GM20000 (cell line): ENCODE results near the gene PCDHA1.

Source experiments
- DNase-seq: peaks from one replicate; pipeline ENCODE4 v3.0.0; 2012; ENCODE audit warnings: low spot score
- TF ChIP-seq, protein P1 (sequence below): IDR thresholded peaks from 2 replicates; pipeline ENCODE4 v1.5.1; 2012; ENCODE audit warnings: mild to moderate bottlenecking, control low read depth; ENCODE audit errors: extremely low read depth, missing control alignments

PCDHA1 gene

DNA sequence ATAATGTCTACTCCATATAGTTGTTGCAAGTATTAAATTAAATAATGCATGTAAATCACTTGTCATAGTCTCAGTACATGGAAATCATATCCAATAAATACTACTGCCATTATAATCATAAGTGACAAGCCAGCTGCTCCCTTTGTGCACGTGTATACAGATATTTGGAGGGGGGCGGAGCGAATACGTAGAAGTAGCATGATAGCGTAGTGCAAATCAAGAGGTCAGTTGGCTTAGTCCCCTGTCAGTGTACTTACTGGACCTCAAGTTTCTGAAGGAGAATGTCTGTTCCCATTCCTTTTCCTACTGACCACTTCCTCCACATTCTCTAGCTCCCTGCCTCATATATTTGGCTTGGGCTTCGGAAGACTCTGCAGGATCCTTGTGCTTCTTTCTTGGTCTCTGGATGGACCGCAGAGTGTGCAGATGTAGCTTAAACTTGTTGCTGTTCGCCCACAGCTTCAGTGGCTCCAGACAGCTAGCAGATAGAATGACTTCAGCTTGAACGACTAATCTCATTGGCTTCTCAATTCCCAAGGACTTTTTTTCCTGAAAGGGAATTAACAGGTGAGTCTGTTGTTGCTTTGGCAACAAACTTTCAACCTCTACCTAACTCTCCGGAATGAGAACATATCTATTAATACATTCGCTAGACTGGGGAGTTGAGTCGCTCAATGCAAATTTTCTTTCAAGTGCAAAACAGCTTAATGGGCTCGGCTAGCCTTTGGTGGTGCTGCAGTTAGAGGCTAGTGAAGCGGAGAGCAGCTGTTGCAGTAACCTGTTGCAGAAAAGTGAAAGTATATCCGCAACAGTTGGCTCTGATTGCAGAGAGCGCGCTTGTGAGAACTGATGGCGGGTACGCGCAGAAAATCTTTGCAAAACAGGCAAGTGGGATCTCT lies 264.9 kb downstream of the PCDHA1 start, which contains the start of gene PCDHB1:
Gene PCDHB1, plus strand, starts transcription at position 753 of the 899 bp plus-strand sequence. Its CDS starts 97 bp downstream, at position 850.
- TF ChIP-seq, protein P1, sequence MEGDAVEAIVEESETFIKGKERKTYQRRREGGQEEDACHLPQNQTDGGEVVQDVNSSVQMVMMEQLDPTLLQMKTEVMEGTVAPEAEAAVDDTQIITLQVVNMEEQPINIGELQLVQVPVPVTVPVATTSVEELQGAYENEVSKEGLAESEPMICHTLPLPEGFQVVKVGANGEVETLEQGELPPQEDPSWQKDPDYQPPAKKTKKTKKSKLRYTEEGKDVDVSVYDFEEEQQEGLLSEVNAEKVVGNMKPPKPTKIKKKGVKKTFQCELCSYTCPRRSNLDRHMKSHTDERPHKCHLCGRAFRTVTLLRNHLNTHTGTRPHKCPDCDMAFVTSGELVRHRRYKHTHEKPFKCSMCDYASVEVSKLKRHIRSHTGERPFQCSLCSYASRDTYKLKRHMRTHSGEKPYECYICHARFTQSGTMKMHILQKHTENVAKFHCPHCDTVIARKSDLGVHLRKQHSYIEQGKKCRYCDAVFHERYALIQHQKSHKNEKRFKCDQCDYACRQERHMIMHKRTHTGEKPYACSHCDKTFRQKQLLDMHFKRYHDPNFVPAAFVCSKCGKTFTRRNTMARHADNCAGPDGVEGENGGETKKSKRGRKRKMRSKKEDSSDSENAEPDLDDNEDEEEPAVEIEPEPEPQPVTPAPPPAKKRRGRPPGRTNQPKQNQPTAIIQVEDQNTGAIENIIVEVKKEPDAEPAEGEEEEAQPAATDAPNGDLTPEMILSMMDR = no peak
- no peak for DNase-seq

DNA sequence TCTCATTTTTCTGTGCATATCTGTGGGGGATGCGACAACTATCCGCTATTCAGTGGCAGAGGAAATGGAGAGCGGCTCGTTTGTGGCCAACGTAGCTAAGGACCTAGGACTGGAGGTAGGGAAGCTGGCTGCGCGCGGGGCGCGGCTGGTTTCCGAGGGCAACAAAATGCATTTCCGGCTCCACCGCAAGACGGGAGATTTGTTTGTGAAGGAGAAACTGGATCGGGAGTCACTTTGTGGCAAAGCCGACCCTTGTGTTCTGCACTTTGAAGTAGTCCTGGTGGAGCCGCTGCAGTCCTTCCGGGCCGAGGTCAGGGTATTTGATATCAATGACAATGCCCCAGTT lies 265.6 kb downstream of the PCDHA1 start:
- no peak for DNase-seq
- TF ChIP-seq, protein P1 = no peak
